Keratinocyte (primary cell): ENCODE measurements around the gene RTCA.

Experiments used
- EZH2 ChIP-seq: IDR thresholded peaks from one replicate; pipeline ENCODE4 v1.6.1; 2012; ENCODE audit warnings: inconsistent platforms, mild to moderate bottlenecking, low read length, moderate library complexity
- TF ChIP-seq, protein P1 (sequence below), 3 experiments: IDR thresholded peaks in 1 of 3; conservative IDR thresholded peaks in 1 of 3; optimal IDR thresholded peaks in 1 of 3; 2 replicates in 2 of 3; 3 replicates in 1 of 3; pipeline versions ENCODE3 to v1.5.1; 2011; ENCODE audit warnings: low read length in 3 of 3, mild to moderate bottlenecking in 3 of 3, moderate library complexity in 2 of 3, control low read depth in 1 of 3, inconsistent platforms in 1 of 3; ENCODE audit not compliant: insufficient read depth in 2 of 3; ENCODE audit errors: extremely low read depth in 1 of 3

GRCh38 chr1:100300691-100301090, 34.7 kb downstream of the RTCA start:
- TF ChIP-seq, protein P1, sequence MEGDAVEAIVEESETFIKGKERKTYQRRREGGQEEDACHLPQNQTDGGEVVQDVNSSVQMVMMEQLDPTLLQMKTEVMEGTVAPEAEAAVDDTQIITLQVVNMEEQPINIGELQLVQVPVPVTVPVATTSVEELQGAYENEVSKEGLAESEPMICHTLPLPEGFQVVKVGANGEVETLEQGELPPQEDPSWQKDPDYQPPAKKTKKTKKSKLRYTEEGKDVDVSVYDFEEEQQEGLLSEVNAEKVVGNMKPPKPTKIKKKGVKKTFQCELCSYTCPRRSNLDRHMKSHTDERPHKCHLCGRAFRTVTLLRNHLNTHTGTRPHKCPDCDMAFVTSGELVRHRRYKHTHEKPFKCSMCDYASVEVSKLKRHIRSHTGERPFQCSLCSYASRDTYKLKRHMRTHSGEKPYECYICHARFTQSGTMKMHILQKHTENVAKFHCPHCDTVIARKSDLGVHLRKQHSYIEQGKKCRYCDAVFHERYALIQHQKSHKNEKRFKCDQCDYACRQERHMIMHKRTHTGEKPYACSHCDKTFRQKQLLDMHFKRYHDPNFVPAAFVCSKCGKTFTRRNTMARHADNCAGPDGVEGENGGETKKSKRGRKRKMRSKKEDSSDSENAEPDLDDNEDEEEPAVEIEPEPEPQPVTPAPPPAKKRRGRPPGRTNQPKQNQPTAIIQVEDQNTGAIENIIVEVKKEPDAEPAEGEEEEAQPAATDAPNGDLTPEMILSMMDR (optimal IDR thresholded peaks at IDR 0.05 in 1 of 3, IDR thresholded peaks at IDR 0.05 in 1 of 3, conservative IDR thresholded peaks at IDR 0.05 in 1 of 3; ENCODE audit: extremely low read depth in 1 of 3, insufficient read depth in 2 of 3, low read length in 3 of 3), result no peak
- no peak for TF ChIP-seq EZH2
